ELR (cell line): ENCODE measurements around the gene RHOC.

Experiments
- DNase-seq: peaks from one replicate; pipeline ENCODE4 v3.0.0-alpha.2; 2015; ENCODE audit warnings: low read depth

Gene RHOC

DNA sequence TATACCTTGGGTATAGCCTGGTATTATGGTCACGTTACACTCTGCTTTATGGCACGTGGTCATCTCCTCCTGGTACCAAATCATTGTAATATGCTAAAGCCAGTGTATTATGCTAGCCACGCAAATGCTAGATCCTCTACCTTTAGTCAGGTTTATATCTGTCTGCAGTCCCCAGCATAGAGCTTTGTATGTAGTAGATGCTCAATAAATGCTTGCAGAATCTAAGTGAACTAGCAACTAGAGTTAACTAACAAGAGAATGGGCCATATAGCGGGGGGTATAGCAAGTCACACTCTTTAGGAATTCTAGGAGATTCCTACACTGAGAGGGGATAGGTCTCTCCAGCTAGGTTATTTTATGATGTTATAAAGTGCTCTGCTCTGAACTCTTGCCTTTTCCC lies 29.4 kb downstream of the RHOC start:
- DNase-seq: no peak

DNA sequence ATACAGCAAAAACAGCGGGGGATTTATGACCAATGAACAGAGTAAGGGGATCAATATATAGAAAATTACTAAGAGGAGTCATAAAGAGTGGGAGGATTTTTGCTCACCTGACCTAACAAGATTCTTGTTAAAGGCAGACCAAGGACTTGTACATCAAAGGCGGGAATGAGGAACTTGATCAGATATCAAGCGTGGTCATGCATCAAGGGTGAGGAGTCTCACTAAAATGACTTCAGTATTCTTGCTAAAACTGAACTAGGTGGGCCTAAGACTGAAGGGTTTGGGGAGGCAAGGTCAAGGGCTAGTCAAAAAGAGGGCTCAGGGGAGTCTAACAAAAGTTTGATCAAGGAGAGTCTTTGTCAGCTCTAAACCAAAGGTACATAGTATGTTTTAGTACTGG lies 30.4 kb downstream of the RHOC start:
- no peak for DNase-seq

DNA sequence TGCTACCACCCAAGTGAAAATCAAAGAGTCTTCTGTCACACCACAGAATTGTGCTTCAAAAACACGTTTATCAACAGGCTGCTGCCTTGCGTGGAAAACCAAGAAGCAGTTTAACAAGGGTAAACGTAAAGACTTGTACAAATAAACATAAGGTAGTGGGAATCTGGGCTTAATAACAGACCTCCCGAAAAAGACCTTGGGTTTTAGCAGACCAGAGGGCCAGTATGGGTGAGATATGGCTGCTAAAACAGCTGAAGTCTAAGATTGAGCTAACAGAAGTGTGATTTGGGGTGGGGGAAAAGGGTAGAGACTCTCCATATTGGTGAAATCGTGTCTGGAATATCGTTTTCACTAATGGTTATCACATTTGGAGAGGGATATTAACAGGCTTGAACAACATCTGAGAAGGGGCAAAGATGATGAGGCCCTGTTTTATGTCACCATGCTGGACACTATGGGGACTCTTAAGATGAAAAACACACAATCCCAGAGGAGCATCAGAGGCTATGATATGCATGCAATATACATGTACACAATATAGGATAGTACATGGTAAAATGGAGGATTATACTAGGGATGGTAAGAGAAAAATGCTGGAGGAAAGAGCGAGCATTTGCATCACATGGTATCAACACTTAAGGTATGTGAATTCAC lies 31.1 kb downstream of the RHOC start:
- no peak for DNase-seq

DNA sequence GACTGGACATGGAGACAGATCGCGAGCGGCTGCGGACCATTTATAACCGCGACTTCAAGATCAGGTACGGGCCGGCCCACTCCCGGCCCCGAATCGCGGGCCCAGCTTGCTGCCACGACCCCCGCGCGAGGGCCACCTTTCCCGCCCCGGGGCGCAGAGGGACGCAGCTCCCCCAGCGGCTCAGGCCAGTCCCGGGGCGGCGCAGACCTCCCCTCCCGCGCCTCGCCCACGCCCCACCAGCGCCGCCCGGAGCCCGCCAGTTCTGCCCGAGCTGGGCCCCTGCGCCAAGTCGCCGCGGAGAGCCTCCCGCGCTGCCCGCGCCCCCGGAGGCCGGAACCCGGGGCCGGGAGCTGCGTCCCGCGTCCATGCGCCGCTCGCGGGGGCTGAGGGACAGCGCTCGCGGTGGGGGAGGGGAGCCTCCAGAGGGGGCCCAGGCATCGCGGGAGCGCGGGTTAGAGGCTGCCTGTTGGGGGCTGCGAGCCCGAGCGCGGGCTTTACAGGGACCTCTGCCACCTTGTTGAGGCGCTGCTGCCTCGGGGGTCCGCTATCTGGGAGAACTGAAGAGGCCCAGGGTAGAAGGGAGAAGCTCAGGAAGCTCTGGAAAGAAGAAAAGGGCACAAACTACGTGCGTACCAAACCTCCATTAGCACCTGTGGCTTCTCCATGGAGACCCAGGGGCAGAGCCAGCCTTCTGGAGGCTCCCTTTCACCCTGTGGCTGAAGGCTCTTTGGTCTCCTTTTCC lies 31.8 kb downstream of the RHOC start:
- peak; percentile 58 for DNase-seq

DNA sequence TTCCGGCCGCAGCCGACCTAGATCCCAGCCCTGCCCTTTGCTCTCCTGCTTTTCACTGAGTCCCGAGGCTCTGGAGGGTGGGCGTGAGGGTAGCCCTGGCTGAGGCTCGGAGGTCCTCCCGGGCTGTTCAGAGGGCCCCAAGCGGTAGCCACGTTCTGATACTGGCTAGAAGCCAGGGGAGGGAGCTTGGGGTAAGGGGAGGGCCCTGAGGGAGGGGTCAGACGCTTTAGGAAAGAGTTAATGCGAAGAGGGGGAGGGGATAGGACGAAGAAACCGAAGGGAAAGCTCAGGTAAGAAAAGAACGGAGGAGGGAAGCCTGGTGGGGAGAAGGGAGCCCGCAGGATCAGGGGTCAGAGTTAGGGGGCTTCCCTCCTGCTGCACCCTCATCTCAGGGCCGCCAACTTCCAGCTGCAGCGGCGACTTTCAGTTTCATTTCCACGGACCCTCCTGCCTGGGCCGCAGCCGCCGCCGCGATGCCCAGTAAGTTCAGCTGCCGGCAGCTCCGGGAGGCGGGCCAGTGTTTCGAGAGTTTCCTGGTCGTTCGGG lies 32.4 kb downstream of the RHOC start, which contains the start of gene MOV10:
TSS of gene MOV10 (plus strand) at position 220 of the 546 bp plus-strand sequence. CDS start at position 474, 254 bp downstream.
- peak; percentile 86 for DNase-seq

DNA sequence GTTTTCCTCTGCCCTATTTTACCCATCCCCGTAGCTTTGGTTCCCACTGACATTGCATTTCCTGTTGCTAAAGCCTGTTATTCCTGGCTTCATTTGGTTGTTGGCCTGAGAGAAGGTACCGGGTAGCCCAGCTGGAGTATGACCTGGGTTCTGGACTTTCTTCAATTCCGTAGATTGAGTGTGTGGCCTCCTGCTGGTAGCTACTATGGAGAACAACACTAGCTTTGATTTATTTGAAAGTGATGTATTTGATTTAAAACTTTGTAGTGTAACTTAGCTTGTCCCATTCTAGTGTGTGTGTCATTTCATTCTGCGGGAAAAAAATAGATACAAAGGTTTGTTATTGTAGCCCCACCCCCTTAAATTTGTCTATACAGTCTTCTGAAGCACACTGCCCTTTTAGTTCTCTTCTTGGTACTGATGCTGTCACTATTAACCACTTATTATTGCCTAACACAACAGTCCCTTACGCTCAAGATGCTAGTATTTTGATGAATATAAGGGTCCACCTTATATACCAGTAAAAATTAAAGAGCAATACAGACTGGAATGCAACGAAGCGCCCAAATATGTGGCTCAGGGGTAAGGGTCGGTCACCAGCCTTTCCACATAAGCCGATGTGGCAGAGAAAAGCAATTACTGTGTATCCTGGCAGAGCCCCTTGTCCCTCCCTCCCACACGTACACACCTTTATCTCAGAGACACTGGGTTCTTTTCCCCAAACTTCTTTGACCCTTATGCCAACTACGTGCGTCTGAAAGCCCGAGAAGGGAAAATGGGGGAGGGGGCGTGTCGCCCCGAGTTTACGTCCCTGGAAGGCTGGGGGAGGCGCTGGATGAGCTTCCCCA lies 33.1 kb downstream of the RHOC start:
- DNase-seq: peak; percentile 80

DNA sequence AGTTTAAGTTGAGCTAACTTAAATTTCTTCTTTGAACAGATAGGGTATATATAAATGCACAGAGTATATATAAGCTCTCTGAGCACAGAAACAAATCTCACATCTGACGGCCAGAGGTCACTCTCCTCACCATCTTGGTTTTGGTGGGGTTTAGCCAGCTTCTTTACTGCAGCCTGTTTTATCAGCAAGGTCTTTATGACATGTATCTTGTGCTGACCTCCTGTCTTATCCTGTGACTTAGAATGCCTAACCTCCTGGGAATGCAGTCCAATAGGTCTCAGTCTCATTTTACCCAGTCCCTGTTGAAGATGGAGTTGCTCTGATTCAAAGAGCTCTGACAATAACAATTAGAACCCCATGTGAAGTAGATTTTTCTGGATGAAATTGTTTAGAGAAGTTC lies 34.1 kb downstream of the RHOC start:
- DNase-seq: no peak

DNA sequence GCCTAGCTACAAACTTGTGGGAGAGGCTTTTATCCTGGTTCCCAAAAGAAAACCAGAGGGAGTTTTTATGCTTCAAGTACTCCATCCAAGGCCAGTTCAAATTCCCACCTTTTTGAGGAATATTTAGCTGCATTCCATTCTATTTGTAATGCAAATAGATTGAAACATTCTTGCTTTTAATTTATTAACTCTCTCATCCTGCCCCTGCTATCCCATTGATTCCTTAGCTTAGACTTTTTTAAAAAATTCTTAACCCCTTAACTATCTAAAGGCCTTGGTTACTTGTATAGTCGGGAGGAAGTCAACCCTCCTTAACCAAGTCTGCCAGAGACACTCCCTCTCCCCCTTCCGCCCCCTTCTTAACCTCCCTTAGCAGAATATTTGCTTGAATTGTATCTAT lies 34.9 kb downstream of the RHOC start:
- DNase-seq: no peak

DNA sequence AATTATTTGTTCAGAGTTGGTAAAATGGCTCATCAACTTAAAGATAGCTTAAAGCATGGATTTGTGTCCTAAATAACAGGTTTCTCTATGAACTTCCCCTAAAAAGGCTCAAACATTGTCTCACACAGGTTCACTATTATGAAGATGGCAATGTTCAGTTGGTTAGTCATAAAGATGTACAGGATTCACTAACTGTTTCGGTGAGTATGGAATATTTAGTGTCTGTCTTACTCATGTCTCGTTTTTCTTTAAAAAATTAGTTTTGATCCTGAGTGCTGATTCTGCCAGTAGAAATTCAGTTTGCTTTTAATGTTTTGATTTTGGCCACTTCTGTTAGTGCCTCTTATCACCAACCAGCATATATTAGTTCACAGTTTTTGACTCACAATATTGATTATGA lies 40.0 kb downstream of the RHOC start:
- no peak for DNase-seq

DNA sequence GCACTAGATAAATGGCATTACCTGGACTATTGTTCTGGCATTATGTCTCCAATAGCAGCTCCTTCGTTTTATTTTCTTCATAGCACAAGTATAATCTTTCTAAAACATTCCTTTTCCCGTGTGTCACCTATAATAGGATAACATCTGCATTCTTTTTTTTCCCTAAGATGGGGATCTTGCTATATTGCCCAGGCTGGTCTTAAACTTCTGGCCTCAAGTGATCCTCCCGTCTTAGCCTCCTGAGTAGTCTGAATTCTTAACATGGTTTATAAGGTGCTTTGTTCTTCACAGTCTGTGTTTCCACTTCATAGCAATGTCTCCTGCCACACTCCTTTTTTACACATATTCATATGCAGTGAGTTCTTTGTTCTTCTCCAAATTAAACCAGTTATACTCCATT lies 41.1 kb downstream of the RHOC start:
- DNase-seq: no peak

DNA sequence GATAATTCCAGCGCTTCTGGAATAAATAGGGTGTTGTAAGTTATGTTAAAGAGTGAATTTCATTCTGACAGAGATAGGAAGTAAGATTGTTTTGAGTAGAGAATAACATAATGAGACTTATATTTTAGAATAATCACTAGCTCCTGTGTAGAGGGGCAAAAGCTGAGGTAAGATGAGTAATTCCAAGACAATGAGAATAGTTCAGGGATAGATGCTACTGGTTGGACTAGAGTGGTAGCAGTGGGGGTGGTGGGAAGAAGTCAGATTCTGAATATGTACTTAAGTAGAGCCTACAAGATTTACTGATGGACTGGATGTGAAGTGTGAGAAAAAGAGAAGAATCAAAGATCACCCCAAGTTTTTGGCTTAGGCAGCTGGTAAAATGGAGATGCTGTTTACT lies 55.7 kb downstream of the RHOC start:
- no peak for DNase-seq
